Measurements from ENCODE around the gene ACTRT2. TPM values are rescaled to one million over a fixed set of nuclear protein-coding genes. Genes with fewer than 3 reads are reported as not detected.

Gene ACTRT2
- total and polyA plus RNA-seq, 8 donors, result not detected

- H3K36me3 ChIP-seq, result no peaks in the 10 kb centered on the region
- no peak for TF ChIP-seq EP300 (IDR thresholded peaks at IDR 0.05)
- TF ChIP-seq POLR2AphosphoS5 (IDR thresholded peaks at IDR 0.05), result no peak
- no peak for TF ChIP-seq CTCF (IDR thresholded peaks at IDR 0.05)
- TF ChIP-seq POLR2A (IDR thresholded peaks at IDR 0.05), result no peak
- peaks cover 0 to 57% (median 0%) of the 10 kb centered on the region in 3 donors for H3K27me3 ChIP-seq
- WGBS, 5 donors, result 71 to 78% (median 73%) methylated on average over 5 to 7 of the region's 7 CpGs
- peaks cover 0 to 9% (median 4%) of the 10 kb centered on the region in 4 donors for H3K4me1 ChIP-seq
- intact Hi-C loops (cut with DNase I; ENCODE audit: low total_unique reads), result no loop called here
- no peaks in the 10 kb centered on the region for H3K9me3 ChIP-seq
- H3K4me3 ChIP-seq, result no peak overlapping the region
- H3K27ac ChIP-seq, result no peak overlapping the region
- peak in 1 of 2 donors; percentile 20 for DNase-seq
Observed at GRCh38 chr1:2977886-2978611, 43.2 kb upstream of the ACTRT2 start.

- no peaks in the 10 kb centered on the region for H3K9me3 ChIP-seq
- TF ChIP-seq POLR2A (IDR thresholded peaks at IDR 0.05) (no peak), EP300 (IDR thresholded peaks at IDR 0.05) (no peak), CTCF (IDR thresholded peaks at IDR 0.05) (no peak), POLR2AphosphoS5 (IDR thresholded peaks at IDR 0.05) (no peak)
- peaks cover 0 to 51% (median 0%) of the 10 kb centered on the region in 3 donors for H3K27me3 ChIP-seq
- DNase-seq, result no peak
- peaks cover 0 to 7% (median 2%) of the 10 kb centered on the region in 4 donors for H3K4me1 ChIP-seq
- no peaks in the 10 kb centered on the region for H3K36me3 ChIP-seq
- no peak overlapping the region for H3K4me3 ChIP-seq
- 85 to 92% (median 87%) methylated on average over 3 to 11 of the region's 11 CpGs for WGBS, 5 donors
- H3K27ac ChIP-seq, result no peak overlapping the region
- intact Hi-C loops (cut with DNase I; ENCODE audit: low total_unique reads), result no loop called here
Observed at GRCh38 chr1:2978691-2979190, 42.5 kb upstream of the ACTRT2 start.

GRCh38 chr1:2979191-2980072, 41.8 kb upstream of the ACTRT2 start:
- intact Hi-C loops (cut with DNase I; ENCODE audit: low total_unique reads), result no loop called here

More at GRCh38 chr1:2979191-2980072, 41.8 kb upstream of the ACTRT2 start:
- TF ChIP-seq POLR2A (IDR thresholded peaks at IDR 0.05) (no peak), POLR2AphosphoS5 (IDR thresholded peaks at IDR 0.05) (no peak), CTCF (IDR thresholded peaks at IDR 0.05) (no peak), EP300 (IDR thresholded peaks at IDR 0.05) (no peak)
- WGBS, 5 donors, result 80 to 91% (median 86%) methylated on average over 22 to 38 of the region's 38 CpGs
- Histone ChIP-seq H3K9me3 (no peaks in the 10 kb centered on the region), H3K4me1 (peaks cover 0 to 7% (median 0%) of the 10 kb centered on the region in 4 donors), H3K27ac (no peak overlapping the region), H3K4me3 (no peak overlapping the region), H3K36me3 (no peaks in the 10 kb centered on the region), H3K27me3 (peaks cover 0 to 45% (median 0%) of the 10 kb centered on the region in 3 donors)
- peak in 1 of 2 donors; percentile 20 for DNase-seq
